Sigmoid colon (tissue), 3 donors: ENCODE measurements around the gene GDF15.

Experiments
- CTCF ChIP-seq, 4 experiments: fragments of 450-650 bp in 3 of 4; fragments of 200-600 bp in 1 of 4; IDR thresholded peaks; one replicate each; pipeline ENCODE4 v1.5.1; 2016 to 2019; ENCODE audit warnings: antibody characterized with exemption in 4 of 4, mild to moderate bottlenecking in 3 of 4, moderate library complexity in 2 of 4
- POLR2A ChIP-seq, 2 donors: fragments of 450-650 bp; IDR thresholded peaks; one replicate each; pipeline ENCODE4 v1.6.1; 2016; ENCODE audit warnings: antibody characterized with exemption in 2 of 2, mild to moderate bottlenecking in 2 of 2, moderate library complexity in 2 of 2

- no peak for TF ChIP-seq CTCF (IDR thresholded peaks at IDR 0.05)
- no peak for TF ChIP-seq POLR2A (IDR thresholded peaks at IDR 0.05)
These were observed 20.8 kb downstream of the GDF15 start for GRCh38 chr19:18406749-18407148.
